HL-60 (cell line): ENCODE results near the gene CEP63.

ENCODE experiments used
- DNase-seq, 2 experiments: peaks; one replicate each; pipeline ENCODE4 v3.0.0-alpha.2; 2010 to 2020; ENCODE audit warnings: low read depth in 1 of 2, low spot score in 1 of 2
- H3K27ac ChIP-seq: fragments of 250-450 bp; sonication (Bioruptor Pico); replicated peaks from 2 replicates; pipeline ENCODE4 v1.5.1; 2020; ENCODE audit warnings: mild to moderate bottlenecking, moderate library complexity
- H3K27me3 ChIP-seq: fragments of 250-450 bp; sonication (Bioruptor Pico); 2 replicates; pipeline ENCODE4 v1.5.1; 2021; ENCODE audit warnings: mild to moderate bottlenecking, moderate library complexity; ENCODE audit not compliant: insufficient read depth, poor library complexity, severe bottlenecking
- H3K4me3 ChIP-seq: replicated peaks from 2 replicates; pipeline ENCODE4 v1.5.1; 2011; ENCODE audit warnings: mild to moderate bottlenecking, control low read depth, low read length; ENCODE audit not compliant: insufficient read depth
- CTCF ChIP-seq: IDR thresholded peaks from one replicate; pipeline ENCODE4 v1.5.1; 2011; ENCODE audit warnings: low read length, control low read depth, inconsistent platforms; ENCODE audit not compliant: insufficient read depth
- GABPA ChIP-seq: IDR thresholded peaks from 2 replicates; pipeline ENCODE4 v1.6.1; 2012; ENCODE audit warnings: low read depth
- POLR2AphosphoS5 ChIP-seq: IDR thresholded peaks from 2 replicates; pipeline ENCODE4 v1.6.1; 2012; ENCODE audit warnings: low read depth
- REST ChIP-seq: IDR thresholded peaks from 2 replicates; pipeline ENCODE4 v1.6.1; 2012; ENCODE audit warnings: low read depth; ENCODE audit not compliant: insufficient replicate concordance
- SPI1 ChIP-seq: IDR thresholded peaks from 2 replicates; pipeline ENCODE4 v1.6.1; 2012; ENCODE audit warnings: low read depth, mild to moderate bottlenecking, borderline replicate concordance

The CEP63 gene

GRCh38 chr3:134610432-134611385 lies 124.9 kb downstream of the CEP63 start:
- Histone ChIP-seq H3K27me3 (no peaks in the 10 kb centered on the region), H3K27ac (no peak overlapping the region), H3K4me3 (no peak overlapping the region)
- DNase-seq = no peak
- TF ChIP-seq SPI1 = no peak
- TF ChIP-seq REST = no peak
- no peak for TF ChIP-seq POLR2AphosphoS5
- no peak for TF ChIP-seq GABPA
- no peak for TF ChIP-seq CTCF

GRCh38 chr3:134611516-134611915 lies 125.7 kb downstream of the CEP63 start:
- Histone ChIP-seq H3K27me3 (no peaks in the 10 kb centered on the region), H3K4me3 (no peak overlapping the region)

More at GRCh38 chr3:134611516-134611915, 125.7 kb downstream of the CEP63 start:
- H3K27ac ChIP-seq = no peak overlapping the region
- no peak for TF ChIP-seq GABPA
- no peak for TF ChIP-seq REST
- TF ChIP-seq SPI1 = no peak
- TF ChIP-seq POLR2AphosphoS5 = no peak
- no peak for TF ChIP-seq CTCF
- DNase-seq = no peak
